ENCODE data around the gene MAPK7. TPM values are rescaled to one million over a fixed set of nuclear protein-coding genes. Genes with fewer than 3 reads are reported as not detected.

MAPK7 gene
- total and polyA plus RNA-seq, 2 experiments from 2014 or later = 26.1 to 49.0 TPM

- Histone ChIP-seq H2AFZ (no peak overlapping the region), H3K27me3 (no peaks in the 10 kb centered on the region), H3K27ac (peak overlapping the region; percentile 48), H3K4me2 (peak overlapping the region; percentile 73), H3K79me2 (no peaks in the 10 kb centered on the region), H4K20me1 (ENCODE audit: insufficient read depth, poor library complexity, severe bottlenecking) (no peaks in the 10 kb centered on the region), H3K9me3 (ENCODE audit: low read depth) (no peaks in the 10 kb centered on the region), H3K4me1 (ENCODE audit: insufficient read depth) (peaks cover 9% of the 10 kb centered on the region), H3K36me3 (replicated peaks; ENCODE audit: insufficient read depth, low read depth) (no peaks in the 10 kb centered on the region), H3K9me2 (replicated peaks; ENCODE audit: insufficient read depth) (no peaks in the 10 kb centered on the region), H3K4me3 (no peak overlapping the region)
- no peak for DNase-seq (ENCODE audit: low spot score)
- no peak for TF ChIP-seq EZH2 (IDR thresholded peaks at IDR 0.05; ENCODE audit: borderline replicate concordance)
- no peak for TF ChIP-seq CTCF (IDR thresholded peaks at IDR 0.05; ENCODE audit: poor library complexity)
- TF ChIP-seq EZH2phosphoT487 (IDR thresholded peaks at IDR 0.05; ENCODE audit: low read depth, severe bottlenecking, unreplicated experiment) = no peak
- WGBS (ENCODE audit: low lambda C conversion rate, missing lambda C conversion rate) = 79% methylated on average over 9 of the region's 9 CpGs
Measured at GRCh38 chr17:19411631-19412030, 33.3 kb downstream of the MAPK7 start.

GRCh38 chr17:19412510-19412909 lies 34.2 kb downstream of the MAPK7 start:
- whole genome bisulfite sequencing (ENCODE audit: low lambda C conversion rate, missing lambda C conversion rate) = 95% methylated on average over 15 of the region's 16 CpGs
- Histone ChIP-seq H4K20me1 (ENCODE audit: insufficient read depth, poor library complexity, severe bottlenecking) (no peaks in the 10 kb centered on the region), H3K4me1 (ENCODE audit: insufficient read depth) (peaks cover 12% of the 10 kb centered on the region), H3K36me3 (replicated peaks; ENCODE audit: insufficient read depth, low read depth) (no peaks in the 10 kb centered on the region), H3K27ac (no peak overlapping the region), H3K9me2 (replicated peaks; ENCODE audit: insufficient read depth) (no peaks in the 10 kb centered on the region), H3K79me2 (no peaks in the 10 kb centered on the region), H3K9me3 (ENCODE audit: low read depth) (no peaks in the 10 kb centered on the region), H2AFZ (no peak overlapping the region), H3K27me3 (no peaks in the 10 kb centered on the region), H3K4me2 (peak overlapping the region; percentile 73), H3K4me3 (no peak overlapping the region)
- TF ChIP-seq CTCF (IDR thresholded peaks at IDR 0.05; ENCODE audit: poor library complexity) (no peak), EZH2phosphoT487 (IDR thresholded peaks at IDR 0.05; ENCODE audit: low read depth, severe bottlenecking, unreplicated experiment) (no peak), EZH2 (IDR thresholded peaks at IDR 0.05; ENCODE audit: borderline replicate concordance) (no peak)
- no peak for DNase-seq (ENCODE audit: low spot score)

GRCh38 chr17:19412984-19413383 lies 34.7 kb downstream of the MAPK7 start:
- no peak for TF ChIP-seq CTCF (IDR thresholded peaks at IDR 0.05; ENCODE audit: poor library complexity)
- TF ChIP-seq EZH2phosphoT487 (IDR thresholded peaks at IDR 0.05; ENCODE audit: low read depth, severe bottlenecking, unreplicated experiment) = no peak
- TF ChIP-seq EZH2 (IDR thresholded peaks at IDR 0.05; ENCODE audit: borderline replicate concordance) = no peak
- Histone ChIP-seq H3K36me3 (replicated peaks; ENCODE audit: insufficient read depth, low read depth) (no peaks in the 10 kb centered on the region), H3K4me3 (no peak overlapping the region), H3K27me3 (no peaks in the 10 kb centered on the region), H4K20me1 (ENCODE audit: insufficient read depth, poor library complexity, severe bottlenecking) (no peaks in the 10 kb centered on the region), H2AFZ (no peak overlapping the region), H3K27ac (no peak overlapping the region), H3K9me2 (replicated peaks; ENCODE audit: insufficient read depth) (no peaks in the 10 kb centered on the region), H3K4me1 (ENCODE audit: insufficient read depth) (peaks cover 12% of the 10 kb centered on the region), H3K9me3 (ENCODE audit: low read depth) (no peaks in the 10 kb centered on the region), H3K79me2 (no peaks in the 10 kb centered on the region), H3K4me2 (no peak overlapping the region)
- WGBS (ENCODE audit: low lambda C conversion rate, missing lambda C conversion rate) = 93% methylated on average over 9 of the region's 12 CpGs
- DNase-seq (ENCODE audit: low spot score) = no peak

- 84% methylated on average over 4 of the region's 5 CpGs for WGBS (ENCODE audit: low lambda C conversion rate, missing lambda C conversion rate)
- Histone ChIP-seq H3K9me2 (replicated peaks; ENCODE audit: insufficient read depth) (no peaks in the 10 kb centered on the region), H3K27me3 (no peaks in the 10 kb centered on the region), H3K79me2 (no peaks in the 10 kb centered on the region), H3K4me3 (no peak overlapping the region), H3K4me1 (ENCODE audit: insufficient read depth) (peaks cover 13% of the 10 kb centered on the region), H3K27ac (no peak overlapping the region), H2AFZ (no peak overlapping the region), H3K36me3 (replicated peaks; ENCODE audit: insufficient read depth, low read depth) (no peaks in the 10 kb centered on the region), H4K20me1 (ENCODE audit: insufficient read depth, poor library complexity, severe bottlenecking) (no peaks in the 10 kb centered on the region), H3K4me2 (no peak overlapping the region), H3K9me3 (ENCODE audit: low read depth) (no peaks in the 10 kb centered on the region)
- peak; percentile 42 for DNase-seq (ENCODE audit: low spot score)
- TF ChIP-seq EZH2 (IDR thresholded peaks at IDR 0.05; ENCODE audit: borderline replicate concordance) (no peak), CTCF (IDR thresholded peaks at IDR 0.05; ENCODE audit: poor library complexity) (no peak), EZH2phosphoT487 (IDR thresholded peaks at IDR 0.05; ENCODE audit: low read depth, severe bottlenecking, unreplicated experiment) (no peak)
Measured at GRCh38 chr17:19413761-19414160, 35.5 kb downstream of the MAPK7 start.
